Ureter (tissue), 1 donor: ENCODE data around the gene ASIC4. TPM values are rescaled to one million over a fixed set of nuclear protein-coding genes. Genes with fewer than 3 reads are reported as not detected.

ENCODE experiments used
- DNase-seq: peaks from one replicate; pipeline ENCODE4 v3.0.0-alpha.2; 2020; ENCODE audit warnings: low spot score
- total RNA-seq: library from RNA; stranded (reverse); gene quantifications from one replicate; pipeline ENCODE4 v1.2.4, GENCODE V29; 2023
- donor health status: DM: yes; HTN: yes; CAD: no.

Gene ASIC4
- total RNA-seq, 1 donor from 2014 or later = 0.13 TPM

- DNase-seq = peak; percentile 97
Measured at GRCh38 chr2:219498280-219499057, 15.8 kb upstream of the ASIC4 start, which contains the start of gene GMPPA. Gene GMPPA (plus strand): TSS chr2:219498891. CDS start chr2:219499976, 1,085 bp downstream.

- no peak for DNase-seq
Measured at GRCh38 chr2:219499058-219499307, 15.3 kb upstream of the ASIC4 start.

DNA sequence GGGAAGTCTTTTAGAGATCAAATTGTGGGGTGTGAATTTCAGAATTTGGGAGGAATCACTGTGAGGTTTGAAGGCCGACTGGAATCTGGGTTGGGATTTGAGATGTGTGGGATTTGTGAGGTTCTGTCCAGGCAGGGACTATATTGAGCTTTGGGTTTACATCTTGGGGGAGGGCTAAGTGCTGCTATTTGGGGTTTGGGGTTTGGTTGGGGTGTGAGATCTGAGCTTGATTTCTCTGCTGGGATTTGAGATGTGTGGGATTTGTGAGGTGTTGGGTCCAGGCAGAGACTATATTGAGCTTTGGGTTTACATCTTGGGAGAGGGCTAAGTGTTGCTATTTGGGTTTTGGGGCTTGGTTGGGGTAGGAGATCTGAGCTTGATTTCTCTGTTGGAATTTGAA is 14.7 kb upstream of the ASIC4 start:
- no peak for DNase-seq

DNA sequence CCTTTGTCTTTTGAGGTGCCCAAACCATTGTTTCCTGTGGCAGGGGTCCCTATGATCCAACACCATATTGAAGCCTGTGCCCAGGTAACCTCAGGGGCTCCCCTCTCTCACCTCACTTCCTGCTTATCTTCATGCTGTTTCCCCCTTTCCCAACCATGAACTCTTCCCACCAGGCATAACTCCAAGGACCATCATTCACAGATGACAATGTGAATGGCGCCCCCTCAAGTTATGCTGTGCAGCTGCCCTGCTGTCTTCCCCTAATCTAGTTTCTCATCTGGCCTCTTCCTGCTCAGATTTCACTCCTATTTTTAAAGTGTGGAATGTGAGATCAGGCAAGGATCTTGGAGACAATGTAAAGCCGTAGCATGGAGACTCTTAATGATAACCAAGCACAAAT is 14.1 kb upstream of the ASIC4 start:
- no peak for DNase-seq

DNA sequence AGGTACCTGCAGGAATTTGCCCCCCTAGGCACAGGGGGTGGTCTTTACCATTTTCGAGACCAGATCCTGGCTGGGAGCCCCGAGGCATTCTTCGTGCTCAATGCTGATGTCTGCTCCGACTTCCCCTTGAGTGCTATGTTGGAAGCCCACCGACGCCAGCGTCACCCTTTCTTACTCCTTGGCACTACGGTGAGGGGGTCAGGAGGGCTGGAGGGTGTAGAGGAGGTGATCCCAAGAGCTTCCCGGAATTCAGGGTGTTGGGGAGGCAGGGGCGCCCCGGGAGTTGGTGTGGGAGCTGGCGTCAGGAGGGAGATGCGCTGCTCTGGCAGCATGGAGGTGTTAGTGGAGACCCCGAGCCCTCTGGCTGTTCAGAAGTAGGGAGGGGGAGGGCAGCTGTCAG is 12.4 kb upstream of the ASIC4 start:
- no peak for DNase-seq

GRCh38 chr2:219502618-219503017 is 11.7 kb upstream of the ASIC4 start:
- no peak for DNase-seq

GRCh38 chr2:219505585-219505984 is 8.7 kb upstream of the ASIC4 start:
- no peak for DNase-seq

GRCh38 chr2:219506153-219506801 is 8.0 kb upstream of the ASIC4 start:
- no peak for DNase-seq

DNA sequence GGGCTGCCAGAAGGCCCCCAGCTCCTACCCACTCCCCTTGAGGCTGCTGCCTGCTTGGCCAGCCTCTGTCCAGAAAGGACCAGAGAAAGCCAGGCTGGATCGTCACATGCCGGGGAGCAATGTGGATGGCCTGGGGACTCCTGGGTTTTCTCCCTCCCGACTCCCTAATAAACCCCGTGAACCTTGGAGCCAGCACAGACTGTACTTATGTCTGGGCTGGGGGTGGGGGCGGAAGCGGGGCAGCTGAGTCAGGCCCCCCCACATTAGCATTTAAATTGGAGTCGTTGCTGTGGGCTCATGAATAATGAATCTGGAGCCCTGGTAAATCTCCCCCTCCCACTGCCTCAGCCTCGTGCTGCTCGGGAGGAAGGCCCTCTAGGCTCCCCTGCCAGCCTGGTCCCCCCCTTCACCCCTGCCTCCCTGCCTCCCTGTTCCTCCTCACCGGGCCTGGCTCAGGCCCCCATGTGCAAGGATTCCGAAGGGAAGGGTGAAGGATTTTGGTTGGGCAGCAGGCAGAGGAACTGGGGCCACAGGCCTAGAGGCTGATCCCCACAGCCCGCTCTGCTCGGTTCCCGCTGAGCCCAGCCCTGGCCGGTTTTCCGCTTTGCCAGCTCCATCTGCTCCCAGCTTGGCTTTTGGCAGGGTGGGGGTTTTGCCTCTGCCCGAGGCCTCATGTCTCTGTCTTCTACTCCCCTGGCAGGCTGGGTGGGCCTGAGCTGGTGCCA is 7.3 kb upstream of the ASIC4 start:
- no peak for DNase-seq

GRCh38 chr2:219507581-219508443 is 6.5 kb upstream of the ASIC4 start:
- no peak for DNase-seq

- DNase-seq = no peak
Measured at GRCh38 chr2:219508444-219508734, 5.9 kb upstream of the ASIC4 start.

- no peak for DNase-seq
Measured at GRCh38 chr2:219508971-219509779, 5.1 kb upstream of the ASIC4 start.

GRCh38 chr2:219509780-219510511 is 4.3 kb upstream of the ASIC4 start:
- peak; percentile 63 for DNase-seq

GRCh38 chr2:219510512-219511135 is 3.7 kb upstream of the ASIC4 start:
- no peak for DNase-seq

DNA sequence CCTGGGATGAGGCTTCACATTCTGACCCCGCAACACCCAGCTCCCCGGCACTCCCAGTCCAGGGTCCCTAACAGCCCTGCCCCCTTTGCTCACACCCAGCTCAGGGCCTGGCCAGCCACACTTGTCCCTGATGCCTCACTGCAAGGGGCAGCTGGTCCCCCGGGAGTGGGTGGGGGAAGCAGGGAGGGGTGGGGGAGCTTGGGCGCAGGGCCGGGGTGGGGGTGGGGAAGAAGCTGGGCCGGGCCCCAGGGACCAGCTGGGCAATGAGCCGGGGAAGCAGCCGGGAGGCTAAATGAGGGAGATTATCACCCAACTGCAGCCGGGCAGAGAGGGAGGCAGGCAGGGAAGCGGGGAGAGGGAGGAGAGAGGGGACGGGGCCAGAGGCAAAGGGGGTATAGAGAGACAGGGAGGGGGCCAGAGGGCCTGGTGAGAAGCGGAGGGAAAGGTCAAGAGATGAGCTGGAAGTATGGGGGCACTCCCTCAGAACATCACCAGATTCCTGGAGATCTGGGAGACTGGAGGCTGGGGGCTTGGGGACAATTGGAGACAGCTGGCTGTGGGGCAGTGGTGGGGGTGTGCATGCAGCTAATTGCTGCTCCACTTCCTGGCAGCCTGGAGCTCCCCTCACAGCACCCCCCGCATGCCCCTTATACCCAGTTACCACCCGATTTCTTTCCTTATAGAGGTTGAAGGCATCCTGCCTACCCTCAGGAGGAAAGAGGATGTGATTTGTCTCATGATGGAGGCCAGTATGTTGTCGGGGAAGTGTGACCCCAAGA is 2.5 kb upstream of the ASIC4 start:
- DNase-seq = no peak

DNA sequence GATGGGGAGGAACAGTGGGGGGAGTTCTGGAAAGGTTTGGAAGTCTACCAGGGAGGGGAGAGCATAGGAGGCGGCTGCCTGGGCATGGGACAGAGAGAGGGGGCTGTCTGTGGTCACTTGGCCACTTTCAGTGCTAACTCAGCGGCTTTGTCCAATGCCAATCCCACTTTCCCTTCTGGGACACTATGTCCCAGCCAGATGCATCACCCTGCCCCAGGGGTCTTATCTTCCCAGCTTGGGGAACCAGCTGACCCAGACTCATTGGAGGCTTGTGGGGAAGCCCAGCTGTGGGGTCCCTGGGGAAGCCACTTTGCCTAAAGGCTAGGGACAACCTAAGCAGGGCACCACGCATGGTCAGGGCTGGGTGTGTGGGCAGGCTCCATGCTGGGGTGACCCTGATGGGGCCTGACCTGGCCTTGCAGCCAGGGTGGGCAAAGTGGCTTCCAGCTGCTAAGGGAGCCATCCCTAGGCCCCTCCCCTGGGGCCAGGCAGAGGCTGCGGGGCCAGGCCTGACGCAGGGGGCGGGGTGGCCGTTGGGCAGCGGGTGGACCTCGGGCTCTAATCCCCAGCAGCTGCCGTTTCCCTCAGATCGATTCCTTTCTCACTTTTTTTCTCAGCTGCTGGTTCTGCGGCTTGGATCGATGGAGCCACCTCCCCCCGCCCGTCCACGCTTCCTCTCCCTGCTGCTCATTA is 1.6 kb upstream of the ASIC4 start:
- DNase-seq = no peak

DNA sequence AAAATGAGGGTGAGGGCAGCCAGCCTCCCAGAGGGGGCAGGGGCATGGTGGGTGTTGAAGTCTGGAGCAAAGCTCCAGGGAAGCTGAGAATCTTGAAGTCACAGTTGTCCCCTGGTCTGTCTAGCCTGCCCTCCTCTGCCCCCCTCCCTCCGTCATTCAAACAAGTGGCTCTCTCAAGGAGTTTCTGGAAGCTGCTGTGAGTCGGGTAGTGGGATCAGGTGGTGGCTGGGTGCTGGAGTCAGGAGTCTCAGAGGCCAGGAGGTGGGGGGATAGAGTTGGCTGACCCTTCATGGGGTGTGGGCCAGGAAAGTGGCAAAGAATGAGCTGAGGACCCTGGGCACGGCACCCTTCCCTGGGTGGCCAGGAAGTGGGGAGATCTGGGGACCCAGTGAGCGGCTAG is 495 bp upstream of the ASIC4 start:
- no peak for DNase-seq

GRCh38 chr2:219514836-219515235 is 554 bp downstream of the ASIC4 start:
- no peak for DNase-seq
